Neural progenitor cell (in vitro differentiated cells): ENCODE measurements around the gene FSTL1. TPM values are rescaled to one million over a fixed set of nuclear protein-coding genes. Genes with fewer than 3 reads are reported as not detected.

ENCODE experiments used
- DNase-seq: peaks from one replicate; pipeline ENCODE4 v3.0.0-alpha.2; 2016; ENCODE audit warnings: low spot score
- H2AFZ ChIP-seq: fragments of 200-600 bp; sonication (generic); replicated peaks from 2 replicates; pipeline ENCODE4 v1.6.1; 2016; ENCODE audit warnings: antibody characterized with exemption
- H3F3A ChIP-seq: fragments of 200-600 bp; sonication (generic); 2 replicates; pipeline ENCODE4 v1.6.1; 2016; ENCODE audit warnings: antibody characterized with exemption, low read depth
- H3K27ac ChIP-seq: fragments of 200-600 bp; sonication (generic); 2 replicates; pipeline ENCODE4 v1.5.1; 2016; ENCODE audit warnings: mild to moderate bottlenecking
- H3K27me3 ChIP-seq: fragments of 200-600 bp; sonication (generic); 2 replicates; pipeline ENCODE4 v1.6.1; 2016; ENCODE audit warnings: mild to moderate bottlenecking, moderate library complexity
- H3K36me3 ChIP-seq: fragments of 200-600 bp; sonication (generic); 2 replicates; pipeline ENCODE4 v1.5.1; 2016
- H3K4me1 ChIP-seq: fragments of 200-600 bp; sonication (generic); 2 replicates; pipeline ENCODE4 v1.6.1; 2016; ENCODE audit warnings: mixed run types
- H3K4me2 ChIP-seq: fragments of 200-600 bp; sonication (generic); 2 replicates; pipeline ENCODE4 v1.6.1; 2016
- H3K4me3 ChIP-seq: fragments of 200-600 bp; sonication (generic); 2 replicates; pipeline ENCODE4 v1.5.1; 2016
- H3K79me2 ChIP-seq: fragments of 200-600 bp; sonication (generic); 2 replicates; pipeline ENCODE4 v1.6.1; 2016; ENCODE audit warnings: low read depth
- H3K9ac ChIP-seq: fragments of 200-600 bp; sonication (generic); 2 replicates; pipeline ENCODE4 v1.6.1; 2016
- H3K9me3 ChIP-seq: fragments of 200-600 bp; sonication (generic); 2 replicates; pipeline ENCODE4 v1.5.1; 2016; ENCODE audit warnings: low read depth
- H4K20me1 ChIP-seq: fragments of 200-600 bp; sonication (generic); 2 replicates; pipeline ENCODE4 v1.6.1; 2016; ENCODE audit warnings: low read depth
- H3K27ac Mint-ChIP-seq: 3 replicates; pipeline ENCODE4 v1.8.0; 2021; ENCODE audit warnings: mixed read lengths
- H3K27me3 Mint-ChIP-seq: 2 replicates; pipeline ENCODE4 v1.8.0; 2022; ENCODE audit warnings: low read depth, mild to moderate bottlenecking, inconsistent platforms, moderate library complexity, mixed read lengths; ENCODE audit not compliant: insufficient read depth
- H3K36me3 Mint-ChIP-seq: 3 replicates; pipeline ENCODE4 v1.8.0; 2021; ENCODE audit warnings: mixed read lengths
- H3K4me1 Mint-ChIP-seq: 3 replicates; pipeline ENCODE4 v1.8.0; 2021; ENCODE audit warnings: mixed read lengths
- H3K4me3 Mint-ChIP-seq: 3 replicates; pipeline ENCODE4 v1.8.0; 2021; ENCODE audit warnings: mild to moderate bottlenecking, moderate library complexity, mixed read lengths
- H3K9me3 Mint-ChIP-seq: 3 replicates; pipeline ENCODE4 v1.8.0; 2020; ENCODE audit warnings: mixed read lengths
- EZH2 ChIP-seq: fragments of 200-600 bp; sonication (generic); IDR thresholded peaks from 2 replicates; pipeline ENCODE4 v1.6.1; 2017; ENCODE audit warnings: antibody characterized with exemption, mild to moderate bottlenecking, moderate library complexity
- EZH2phosphoT487 ChIP-seq: fragments of 200-600 bp; sonication (generic); IDR thresholded peaks from 2 replicates; pipeline ENCODE4 v1.6.1; 2017; ENCODE audit warnings: antibody characterized with exemption
- total RNA-seq: library from RNA; depleted of rRNA; stranded (reverse); fragments of >200 nt; gene quantifications from 2 replicates; pipeline ENCODE4 v1.2.3, GENCODE V29; 2015; ENCODE audit warnings: low replicate concordance
- TF ChIP-seq, protein P1 (sequence below): fragments of 200-600 bp; sonication (generic); IDR thresholded peaks from 2 replicates; pipeline ENCODE4 v1.5.1; 2017; ENCODE audit warnings: antibody characterized with exemption, mild to moderate bottlenecking

FSTL1 gene
- total RNA-seq, 1 donor from 2014 or later, result 327 TPM

DNA sequence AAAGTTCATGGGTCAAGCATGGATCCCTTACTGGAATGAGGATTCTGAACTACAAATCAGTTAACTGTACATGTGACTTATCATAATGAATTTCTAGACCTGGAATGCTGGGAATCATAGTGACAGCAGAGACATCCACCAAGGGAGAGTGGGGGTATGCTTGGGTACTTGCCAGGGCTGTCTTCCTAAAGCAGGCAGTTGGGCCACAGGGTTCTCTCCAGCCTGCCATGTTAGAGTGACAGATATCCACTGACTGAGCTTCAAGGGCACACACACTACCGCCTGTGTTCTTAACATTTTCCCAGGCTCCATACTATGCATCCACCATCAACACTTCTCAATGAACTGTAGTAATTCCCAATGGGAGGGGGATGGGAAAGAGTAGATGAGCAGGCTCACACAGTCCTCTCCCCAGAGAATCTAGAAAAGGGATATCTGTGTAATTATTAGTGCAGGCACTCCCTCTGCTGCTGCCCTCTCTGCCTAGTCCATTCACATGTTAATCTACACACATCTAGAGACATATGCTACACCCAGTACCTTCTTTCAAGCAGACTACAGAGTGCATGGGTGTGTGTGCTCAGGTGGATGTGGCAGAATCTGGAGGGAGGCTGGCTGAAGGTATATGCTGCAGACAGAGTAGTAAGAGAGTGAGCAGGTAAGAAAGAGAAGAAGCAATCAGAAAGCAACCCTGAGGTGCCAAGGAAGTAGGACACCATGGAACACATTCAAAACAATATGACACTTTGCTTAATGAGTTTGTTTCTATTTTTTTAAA is 3.7 kb downstream of the FSTL1 start:
- Histone ChIP-seq H3K9me3 (no peaks in the 10 kb centered on the region), H3K9ac (no peak overlapping the region), H3F3A (peaks cover 11% of the 10 kb centered on the region), H3K27me3 (no peaks in the 10 kb centered on the region), H2AFZ (no peak overlapping the region), H3K27ac (no peak overlapping the region), H3K4me3 (no peak overlapping the region), H3K79me2 (peaks cover 78% of the 10 kb centered on the region), H4K20me1 (peaks cover 53% of the 10 kb centered on the region), H3K4me1 (peaks cover 26% of the 10 kb centered on the region), H3K36me3 (no peaks in the 10 kb centered on the region), H3K4me2 (no peak overlapping the region)
- TF ChIP-seq EZH2phosphoT487 (no peak), EZH2 (no peak)
- TF ChIP-seq, protein P1, sequence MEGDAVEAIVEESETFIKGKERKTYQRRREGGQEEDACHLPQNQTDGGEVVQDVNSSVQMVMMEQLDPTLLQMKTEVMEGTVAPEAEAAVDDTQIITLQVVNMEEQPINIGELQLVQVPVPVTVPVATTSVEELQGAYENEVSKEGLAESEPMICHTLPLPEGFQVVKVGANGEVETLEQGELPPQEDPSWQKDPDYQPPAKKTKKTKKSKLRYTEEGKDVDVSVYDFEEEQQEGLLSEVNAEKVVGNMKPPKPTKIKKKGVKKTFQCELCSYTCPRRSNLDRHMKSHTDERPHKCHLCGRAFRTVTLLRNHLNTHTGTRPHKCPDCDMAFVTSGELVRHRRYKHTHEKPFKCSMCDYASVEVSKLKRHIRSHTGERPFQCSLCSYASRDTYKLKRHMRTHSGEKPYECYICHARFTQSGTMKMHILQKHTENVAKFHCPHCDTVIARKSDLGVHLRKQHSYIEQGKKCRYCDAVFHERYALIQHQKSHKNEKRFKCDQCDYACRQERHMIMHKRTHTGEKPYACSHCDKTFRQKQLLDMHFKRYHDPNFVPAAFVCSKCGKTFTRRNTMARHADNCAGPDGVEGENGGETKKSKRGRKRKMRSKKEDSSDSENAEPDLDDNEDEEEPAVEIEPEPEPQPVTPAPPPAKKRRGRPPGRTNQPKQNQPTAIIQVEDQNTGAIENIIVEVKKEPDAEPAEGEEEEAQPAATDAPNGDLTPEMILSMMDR, result no peak
- DNase-seq, result no peak
- H3K4me3 Mint-ChIP-seq, result peak overlapping the region; percentile 55
- no peaks in the 10 kb centered on the region for H3K9me3 Mint-ChIP-seq
- H3K27me3 Mint-ChIP-seq, result peaks cover 3% of the 10 kb centered on the region
- H3K36me3 Mint-ChIP-seq, result peaks cover 4% of the 10 kb centered on the region
- H3K4me1 Mint-ChIP-seq, result peaks cover 28% of the 10 kb centered on the region
- no peak overlapping the region for H3K27ac Mint-ChIP-seq

- Histone ChIP-seq H3K79me2 (peaks cover 87% of the 10 kb centered on the region), H3K27ac (no peak overlapping the region), H3K4me1 (peaks cover 22% of the 10 kb centered on the region), H4K20me1 (peaks cover 59% of the 10 kb centered on the region), H3K36me3 (no peaks in the 10 kb centered on the region), H2AFZ (no peak overlapping the region), H3K9me3 (no peaks in the 10 kb centered on the region), H3K4me3 (no peak overlapping the region), H3K27me3 (no peaks in the 10 kb centered on the region), H3K4me2 (no peak overlapping the region), H3K9ac (no peak overlapping the region), H3F3A (no peaks in the 10 kb centered on the region)
- H3K4me1 Mint-ChIP-seq, result peaks cover 21% of the 10 kb centered on the region
- H3K4me3 Mint-ChIP-seq, result no peak overlapping the region
- peaks cover 4% of the 10 kb centered on the region for H3K36me3 Mint-ChIP-seq
- no peak overlapping the region for H3K27ac Mint-ChIP-seq
- no peak for DNase-seq
- H3K27me3 Mint-ChIP-seq, result no peaks in the 10 kb centered on the region
- H3K9me3 Mint-ChIP-seq, result no peaks in the 10 kb centered on the region
- no peak for TF ChIP-seq EZH2phosphoT487
- TF ChIP-seq, protein P1, result no peak
- TF ChIP-seq EZH2, result no peak
Measured at GRCh38 chr3:120445654-120446053, 5.1 kb downstream of the FSTL1 start.

GRCh38 chr3:120443626-120444123 is 7.1 kb downstream of the FSTL1 start:
- no peaks in the 10 kb centered on the region for H3K9me3 ChIP-seq
- no peak overlapping the region for H3K4me3 ChIP-seq
- H3K27me3 ChIP-seq, result no peaks in the 10 kb centered on the region
- no peak for TF ChIP-seq EZH2phosphoT487
- TF ChIP-seq EZH2, result no peak
- TF ChIP-seq, protein P1, result no peak
- no peak overlapping the region for H3K9ac ChIP-seq
- no peak overlapping the region for H3K4me3 Mint-ChIP-seq
- peaks cover 52% of the 10 kb centered on the region for H4K20me1 ChIP-seq
- H3K36me3 Mint-ChIP-seq, result peaks cover 12% of the 10 kb centered on the region
- peaks cover 71% of the 10 kb centered on the region for H3K79me2 ChIP-seq
- no peaks in the 10 kb centered on the region for H3K36me3 ChIP-seq
- DNase-seq, result no peak
- peaks cover 12% of the 10 kb centered on the region for H3K4me1 ChIP-seq
- no peak overlapping the region for H3K27ac Mint-ChIP-seq
- H2AFZ ChIP-seq, result no peak overlapping the region
- no peak overlapping the region for H3K27ac ChIP-seq
- H3K4me1 Mint-ChIP-seq, result peaks cover 13% of the 10 kb centered on the region
- H3K4me2 ChIP-seq, result no peak overlapping the region
- H3K27me3 Mint-ChIP-seq, result no peaks in the 10 kb centered on the region
- H3F3A ChIP-seq, result no peaks in the 10 kb centered on the region
- no peaks in the 10 kb centered on the region for H3K9me3 Mint-ChIP-seq
